Measurements from ENCODE around the gene ZMIZ1. TPM values are rescaled to one million over a fixed set of nuclear protein-coding genes. Genes with fewer than 3 reads are reported as not detected.

The ZMIZ1 gene
- total and polyA plus RNA-seq, 2 experiments from 2014 or later: 9.2 to 30.9 TPM

DNA sequence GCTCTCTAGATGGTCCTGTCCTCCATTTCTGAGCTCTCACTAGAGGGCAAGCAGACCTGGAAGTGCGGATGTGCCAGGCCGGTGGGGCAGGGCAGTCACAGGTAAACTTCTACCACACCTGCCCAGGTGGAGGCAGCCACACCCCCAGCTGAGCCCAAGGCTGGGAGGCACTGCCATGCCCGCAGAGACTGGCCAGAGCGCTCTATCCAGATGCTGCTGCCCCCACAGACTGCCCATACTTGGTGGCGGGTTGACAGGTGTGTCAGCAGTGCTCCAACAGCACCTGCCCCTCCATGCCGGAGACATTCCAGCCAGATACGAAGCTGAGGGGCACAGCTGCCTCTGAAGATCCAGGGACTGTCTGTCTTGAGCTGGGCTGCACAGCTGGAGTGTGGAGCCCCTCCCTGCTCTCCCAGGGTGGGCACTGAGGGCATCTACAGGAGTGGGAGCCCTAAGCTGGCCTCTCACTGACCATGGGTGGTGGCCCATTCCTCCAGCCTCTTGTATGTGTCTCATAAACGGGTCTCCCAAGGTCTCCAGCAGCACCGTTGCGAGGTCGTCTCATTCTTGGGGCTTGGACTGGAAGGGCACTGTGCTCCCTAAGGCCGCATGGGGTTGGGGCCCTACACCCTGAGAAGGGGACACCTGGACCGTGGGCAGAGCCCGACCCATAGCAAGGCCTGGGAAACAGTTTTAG lies 240.4 kb downstream of the ZMIZ1 start:
- peaks cover 26% of the 10 kb centered on the region for H3K36me3 Mint-ChIP-seq (ENCODE audit: low read depth)
- ATAC-seq (no peak), DNase-seq (ENCODE audit: low spot score) (no peak)
- H3K27ac Mint-ChIP-seq: no peak overlapping the region
- Histone ChIP-seq H3K9me2 (ENCODE audit: insufficient read depth) (no peaks in the 10 kb centered on the region), H2AFZ (no peak overlapping the region), H3F3A (replicated peaks; ENCODE audit: low read depth) (no peaks in the 10 kb centered on the region), H3K36me3 (ENCODE audit: insufficient read depth) (peaks cover 4% of the 10 kb centered on the region; the same call in 1 of the 2 replicates), H3K27me3 (ENCODE audit: insufficient read depth) (no peaks in the 10 kb centered on the region), H3K4me2 (no peak overlapping the region), H3K4me3 (no peak overlapping the region), H3K4me1 (ENCODE audit: insufficient read depth) (no peaks in the 10 kb centered on the region), H3K79me2 (replicated peaks; ENCODE audit: insufficient read depth) (no peaks in the 10 kb centered on the region), H3K27ac (ENCODE audit: low read depth) (no peak overlapping the region), H4K20me1 (replicated peaks; ENCODE audit: insufficient read depth) (no peaks in the 10 kb centered on the region)
- no peak overlapping the region for H3K4me3 Mint-ChIP-seq
- H3K27me3 Mint-ChIP-seq (ENCODE audit: insufficient read depth, low read depth, poor library complexity): peaks cover 19% of the 10 kb centered on the region
- H3K4me1 Mint-ChIP-seq: peaks cover 3% of the 10 kb centered on the region
- H3K9me3 Mint-ChIP-seq: no peaks in the 10 kb centered on the region
- TF ChIP-seq EZH2 (IDR thresholded peaks at IDR 0.05; ENCODE audit: low read depth, unreplicated experiment) (no peak), EZH2phosphoT487 (IDR thresholded peaks at IDR 0.05; ENCODE audit: unreplicated experiment) (no peak), POLR2AphosphoS5 (IDR thresholded peaks at IDR 0.05; ENCODE audit: low read depth) (no peak), NANOG (IDR thresholded peaks at IDR 0.05; ENCODE audit: borderline replicate concordance) (no peak), CREB1 (CRISPR knock-in tag; IDR thresholded peaks at IDR 0.05; ENCODE audit: low read depth) (no peak), ZNF114 (CRISPR knock-in tag; IDR thresholded peaks at IDR 0.05) (no peak), ZNF331 (CRISPR knock-in tag; IDR thresholded peaks at IDR 0.05; ENCODE audit: low read depth) (no peak), STAT1 (IDR thresholded peaks at IDR 0.05; ENCODE audit: unreplicated experiment) (no peak), CTCF (conservative IDR thresholded peaks at IDR 0.05; ENCODE audit: low read depth in 2 of 2) (no peak), JUNB (IDR thresholded peaks at IDR 0.05; ENCODE audit: unreplicated experiment) (no peak), ETS1 (IDR thresholded peaks at IDR 0.05) (no peak)
- TF ChIP-seq, protein P1, sequence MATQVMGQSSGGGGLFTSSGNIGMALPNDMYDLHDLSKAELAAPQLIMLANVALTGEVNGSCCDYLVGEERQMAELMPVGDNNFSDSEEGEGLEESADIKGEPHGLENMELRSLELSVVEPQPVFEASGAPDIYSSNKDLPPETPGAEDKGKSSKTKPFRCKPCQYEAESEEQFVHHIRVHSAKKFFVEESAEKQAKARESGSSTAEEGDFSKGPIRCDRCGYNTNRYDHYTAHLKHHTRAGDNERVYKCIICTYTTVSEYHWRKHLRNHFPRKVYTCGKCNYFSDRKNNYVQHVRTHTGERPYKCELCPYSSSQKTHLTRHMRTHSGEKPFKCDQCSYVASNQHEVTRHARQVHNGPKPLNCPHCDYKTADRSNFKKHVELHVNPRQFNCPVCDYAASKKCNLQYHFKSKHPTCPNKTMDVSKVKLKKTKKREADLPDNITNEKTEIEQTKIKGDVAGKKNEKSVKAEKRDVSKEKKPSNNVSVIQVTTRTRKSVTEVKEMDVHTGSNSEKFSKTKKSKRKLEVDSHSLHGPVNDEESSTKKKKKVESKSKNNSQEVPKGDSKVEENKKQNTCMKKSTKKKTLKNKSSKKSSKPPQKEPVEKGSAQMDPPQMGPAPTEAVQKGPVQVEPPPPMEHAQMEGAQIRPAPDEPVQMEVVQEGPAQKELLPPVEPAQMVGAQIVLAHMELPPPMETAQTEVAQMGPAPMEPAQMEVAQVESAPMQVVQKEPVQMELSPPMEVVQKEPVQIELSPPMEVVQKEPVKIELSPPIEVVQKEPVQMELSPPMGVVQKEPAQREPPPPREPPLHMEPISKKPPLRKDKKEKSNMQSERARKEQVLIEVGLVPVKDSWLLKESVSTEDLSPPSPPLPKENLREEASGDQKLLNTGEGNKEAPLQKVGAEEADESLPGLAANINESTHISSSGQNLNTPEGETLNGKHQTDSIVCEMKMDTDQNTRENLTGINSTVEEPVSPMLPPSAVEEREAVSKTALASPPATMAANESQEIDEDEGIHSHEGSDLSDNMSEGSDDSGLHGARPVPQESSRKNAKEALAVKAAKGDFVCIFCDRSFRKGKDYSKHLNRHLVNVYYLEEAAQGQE (IDR thresholded peaks at IDR 0.05; ENCODE audit: unreplicated experiment): no peak
- TF ChIP-seq, protein P2, sequence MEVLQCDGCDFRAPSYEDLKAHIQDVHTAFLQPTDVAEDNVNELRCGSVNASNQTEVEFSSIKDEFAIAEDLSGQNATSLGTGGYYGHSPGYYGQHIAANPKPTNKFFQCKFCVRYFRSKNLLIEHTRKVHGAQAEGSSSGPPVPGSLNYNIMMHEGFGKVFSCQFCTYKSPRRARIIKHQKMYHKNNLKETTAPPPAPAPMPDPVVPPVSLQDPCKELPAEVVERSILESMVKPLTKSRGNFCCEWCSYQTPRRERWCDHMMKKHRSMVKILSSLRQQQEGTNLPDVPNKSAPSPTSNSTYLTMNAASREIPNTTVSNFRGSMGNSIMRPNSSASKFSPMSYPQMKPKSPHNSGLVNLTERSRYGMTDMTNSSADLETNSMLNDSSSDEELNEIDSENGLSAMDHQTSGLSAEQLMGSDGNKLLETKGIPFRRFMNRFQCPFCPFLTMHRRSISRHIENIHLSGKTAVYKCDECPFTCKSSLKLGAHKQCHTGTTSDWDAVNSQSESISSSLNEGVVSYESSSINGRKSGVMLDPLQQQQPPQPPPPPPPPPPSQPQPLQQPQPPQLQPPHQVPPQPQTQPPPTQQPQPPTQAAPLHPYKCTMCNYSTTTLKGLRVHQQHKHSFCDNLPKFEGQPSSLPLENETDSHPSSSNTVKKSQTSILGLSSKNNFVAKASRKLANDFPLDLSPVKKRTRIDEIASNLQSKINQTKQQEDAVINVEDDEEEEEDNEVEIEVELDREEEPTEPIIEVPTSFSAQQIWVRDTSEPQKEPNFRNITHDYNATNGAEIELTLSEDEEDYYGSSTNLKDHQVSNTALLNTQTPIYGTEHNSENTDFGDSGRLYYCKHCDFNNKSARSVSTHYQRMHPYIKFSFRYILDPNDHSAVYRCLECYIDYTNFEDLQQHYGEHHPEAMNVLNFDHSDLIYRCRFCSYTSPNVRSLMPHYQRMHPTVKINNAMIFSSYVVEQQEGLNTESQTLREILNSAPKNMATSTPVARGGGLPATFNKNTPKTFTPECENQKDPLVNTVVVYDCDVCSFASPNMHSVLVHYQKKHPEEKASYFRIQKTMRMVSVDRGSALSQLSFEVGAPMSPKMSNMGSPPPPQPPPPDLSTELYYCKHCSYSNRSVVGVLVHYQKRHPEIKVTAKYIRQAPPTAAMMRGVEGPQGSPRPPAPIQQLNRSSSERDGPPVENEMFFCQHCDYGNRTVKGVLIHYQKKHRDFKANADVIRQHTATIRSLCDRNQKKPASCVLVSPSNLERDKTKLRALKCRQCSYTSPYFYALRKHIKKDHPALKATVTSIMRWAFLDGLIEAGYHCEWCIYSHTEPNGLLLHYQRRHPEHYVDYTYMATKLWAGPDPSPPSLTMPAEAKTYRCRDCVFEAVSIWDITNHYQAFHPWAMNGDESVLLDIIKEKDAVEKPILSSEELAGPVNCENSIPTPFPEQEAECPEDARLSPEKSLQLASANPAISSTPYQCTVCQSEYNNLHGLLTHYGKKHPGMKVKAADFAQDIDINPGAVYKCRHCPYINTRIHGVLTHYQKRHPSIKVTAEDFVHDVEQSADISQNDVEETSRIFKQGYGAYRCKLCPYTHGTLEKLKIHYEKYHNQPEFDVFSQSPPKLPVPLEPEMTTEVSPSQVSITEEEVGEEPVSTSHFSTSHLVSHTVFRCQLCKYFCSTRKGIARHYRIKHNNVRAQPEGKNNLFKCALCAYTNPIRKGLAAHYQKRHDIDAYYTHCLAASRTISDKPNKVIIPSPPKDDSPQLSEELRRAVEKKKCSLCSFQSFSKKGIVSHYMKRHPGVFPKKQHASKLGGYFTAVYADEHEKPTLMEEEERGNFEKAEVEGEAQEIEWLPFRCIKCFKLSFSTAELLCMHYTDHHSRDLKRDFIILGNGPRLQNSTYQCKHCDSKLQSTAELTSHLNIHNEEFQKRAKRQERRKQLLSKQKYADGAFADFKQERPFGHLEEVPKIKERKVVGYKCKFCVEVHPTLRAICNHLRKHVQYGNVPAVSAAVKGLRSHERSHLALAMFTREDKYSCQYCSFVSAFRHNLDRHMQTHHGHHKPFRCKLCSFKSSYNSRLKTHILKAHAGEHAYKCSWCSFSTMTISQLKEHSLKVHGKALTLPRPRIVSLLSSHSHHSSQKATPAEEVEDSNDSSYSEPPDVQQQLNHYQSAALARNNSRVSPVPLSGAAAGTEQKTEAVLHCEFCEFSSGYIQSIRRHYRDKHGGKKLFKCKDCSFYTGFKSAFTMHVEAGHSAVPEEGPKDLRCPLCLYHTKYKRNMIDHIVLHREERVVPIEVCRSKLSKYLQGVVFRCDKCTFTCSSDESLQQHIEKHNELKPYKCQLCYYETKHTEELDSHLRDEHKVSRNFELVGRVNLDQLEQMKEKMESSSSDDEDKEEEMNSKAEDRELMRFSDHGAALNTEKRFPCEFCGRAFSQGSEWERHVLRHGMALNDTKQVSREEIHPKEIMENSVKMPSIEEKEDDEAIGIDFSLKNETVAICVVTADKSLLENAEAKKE (CRISPR knock-in tag; IDR thresholded peaks at IDR 0.05): no peak

Data from GM23338 (cell line).